Mucosa of stomach (tissue), 1 donor: ENCODE data around the gene SEC24D.

ENCODE experiments used
- H3K27me3 ChIP-seq: one replicate; pipeline ENCODE4 v1.7.0; 2013; ENCODE audit warnings: mild to moderate bottlenecking, low read length; ENCODE audit not compliant: control insufficient read depth, insufficient read depth
- H3K36me3 ChIP-seq: one replicate; pipeline ENCODE4 v1.7.0; 2013; ENCODE audit warnings: low read length; ENCODE audit not compliant: control insufficient read depth, insufficient read depth
- H3K4me1 ChIP-seq: one replicate; pipeline ENCODE4 v1.7.0; 2013; ENCODE audit warnings: mild to moderate bottlenecking, low read length; ENCODE audit not compliant: control insufficient read depth, insufficient read depth
- H3K4me3 ChIP-seq: one replicate; pipeline ENCODE4 v1.7.0; 2013; ENCODE audit warnings: low read length
- H3K9ac ChIP-seq: one replicate; pipeline ENCODE4 v1.7.0; 2013; ENCODE audit warnings: mild to moderate bottlenecking, low read length, moderate library complexity
- H3K9me3 ChIP-seq: one replicate; pipeline ENCODE4 v1.7.0; 2013; ENCODE audit warnings: mild to moderate bottlenecking, low read length, moderate library complexity; ENCODE audit not compliant: control insufficient read depth
- donor health status: Pancreatic carcinoma.

SEC24D gene

GRCh38 chr4:118751629-118752323 is 84.2 kb downstream of the SEC24D start:
- Histone ChIP-seq H3K4me1 (peaks cover 12% of the 10 kb centered on the region), H3K9me3 (no peaks in the 10 kb centered on the region), H3K36me3 (peaks cover 4% of the 10 kb centered on the region), H3K9ac (no peak overlapping the region), H3K27me3 (no peaks in the 10 kb centered on the region), H3K4me3 (no peak overlapping the region)

- Histone ChIP-seq H3K4me1 (peaks cover 11% of the 10 kb centered on the region), H3K9me3 (no peaks in the 10 kb centered on the region), H3K9ac (no peak overlapping the region), H3K4me3 (no peak overlapping the region), H3K27me3 (no peaks in the 10 kb centered on the region), H3K36me3 (peaks cover 4% of the 10 kb centered on the region)
Observed at GRCh38 chr4:118749347-118749988, 86.5 kb downstream of the SEC24D start.

- Histone ChIP-seq H3K27me3 (no peaks in the 10 kb centered on the region), H3K9me3 (no peaks in the 10 kb centered on the region), H3K4me3 (no peak overlapping the region), H3K36me3 (peaks cover 2% of the 10 kb centered on the region), H3K9ac (no peak overlapping the region), H3K4me1 (no peaks in the 10 kb centered on the region)
Observed at GRCh38 chr4:118746251-118746919, 89.5 kb downstream of the SEC24D start.

GRCh38 chr4:118745357-118745756 is 90.6 kb downstream of the SEC24D start:
- H3K27me3 ChIP-seq = no peaks in the 10 kb centered on the region
- H3K9ac ChIP-seq = no peak overlapping the region
- no peaks in the 10 kb centered on the region for H3K9me3 ChIP-seq
- H3K36me3 ChIP-seq = no peaks in the 10 kb centered on the region
- H3K4me1 ChIP-seq = no peaks in the 10 kb centered on the region
- H3K4me3 ChIP-seq = no peak overlapping the region

GRCh38 chr4:118743867-118744266 is 92.1 kb downstream of the SEC24D start:
- H3K4me3 ChIP-seq = no peak overlapping the region
- H3K36me3 ChIP-seq = no peaks in the 10 kb centered on the region
- no peaks in the 10 kb centered on the region for H3K4me1 ChIP-seq
- H3K27me3 ChIP-seq = no peaks in the 10 kb centered on the region
- no peak overlapping the region for H3K9ac ChIP-seq
- no peaks in the 10 kb centered on the region for H3K9me3 ChIP-seq

GRCh38 chr4:118742050-118742449 is 93.9 kb downstream of the SEC24D start:
- Histone ChIP-seq H3K4me3 (no peak overlapping the region), H3K4me1 (no peaks in the 10 kb centered on the region), H3K27me3 (no peaks in the 10 kb centered on the region), H3K9me3 (no peaks in the 10 kb centered on the region), H3K36me3 (no peaks in the 10 kb centered on the region), H3K9ac (no peak overlapping the region)

- Histone ChIP-seq H3K4me3 (no peak overlapping the region), H3K9me3 (no peaks in the 10 kb centered on the region), H3K27me3 (no peaks in the 10 kb centered on the region), H3K9ac (no peak overlapping the region), H3K4me1 (no peaks in the 10 kb centered on the region), H3K36me3 (no peaks in the 10 kb centered on the region)
Observed at GRCh38 chr4:118741301-118741855, 94.5 kb downstream of the SEC24D start.

- Histone ChIP-seq H3K27me3 (no peaks in the 10 kb centered on the region), H3K4me1 (no peaks in the 10 kb centered on the region), H3K36me3 (no peaks in the 10 kb centered on the region), H3K4me3 (no peak overlapping the region), H3K9me3 (no peaks in the 10 kb centered on the region), H3K9ac (no peak overlapping the region)
Observed at GRCh38 chr4:118740869-118741268, 95.1 kb downstream of the SEC24D start.

GRCh38 chr4:118739022-118739713 is 96.8 kb downstream of the SEC24D start:
- Histone ChIP-seq H3K4me3 (no peak overlapping the region), H3K9ac (no peak overlapping the region), H3K4me1 (no peaks in the 10 kb centered on the region), H3K27me3 (no peaks in the 10 kb centered on the region), H3K9me3 (no peaks in the 10 kb centered on the region), H3K36me3 (no peaks in the 10 kb centered on the region)

GRCh38 chr4:118738090-118738489 is 97.8 kb downstream of the SEC24D start:
- Histone ChIP-seq H3K36me3 (no peaks in the 10 kb centered on the region), H3K4me3 (no peak overlapping the region), H3K9ac (no peak overlapping the region), H3K27me3 (no peaks in the 10 kb centered on the region), H3K4me1 (no peaks in the 10 kb centered on the region), H3K9me3 (no peaks in the 10 kb centered on the region)

GRCh38 chr4:118736900-118737299 is 99.0 kb downstream of the SEC24D start:
- H3K4me3 ChIP-seq = no peak overlapping the region
- H3K9ac ChIP-seq = no peak overlapping the region
- H3K9me3 ChIP-seq = no peaks in the 10 kb centered on the region
- H3K27me3 ChIP-seq = no peaks in the 10 kb centered on the region
- H3K36me3 ChIP-seq = no peaks in the 10 kb centered on the region
- no peaks in the 10 kb centered on the region for H3K4me1 ChIP-seq
